ENCODE measurements around the gene KHDRBS1. TPM values are rescaled to one million over a fixed set of nuclear protein-coding genes. Genes with fewer than 3 reads are reported as not detected.

The KHDRBS1 gene, protein sequence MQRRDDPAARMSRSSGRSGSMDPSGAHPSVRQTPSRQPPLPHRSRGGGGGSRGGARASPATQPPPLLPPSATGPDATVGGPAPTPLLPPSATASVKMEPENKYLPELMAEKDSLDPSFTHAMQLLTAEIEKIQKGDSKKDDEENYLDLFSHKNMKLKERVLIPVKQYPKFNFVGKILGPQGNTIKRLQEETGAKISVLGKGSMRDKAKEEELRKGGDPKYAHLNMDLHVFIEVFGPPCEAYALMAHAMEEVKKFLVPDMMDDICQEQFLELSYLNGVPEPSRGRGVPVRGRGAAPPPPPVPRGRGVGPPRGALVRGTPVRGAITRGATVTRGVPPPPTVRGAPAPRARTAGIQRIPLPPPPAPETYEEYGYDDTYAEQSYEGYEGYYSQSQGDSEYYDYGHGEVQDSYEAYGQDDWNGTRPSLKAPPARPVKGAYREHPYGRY
- total RNA-seq (2014; rRNA removed) (86.7 and 114 TPM in 2 replicates), Bru-seq, nascent RNA (percentile 93 among the genes with signal in this experiment), BruChase-seq, experiment 1, labeled RNA remaining after a 6-hour chase (percentile 94 among the genes with signal in this experiment), BruChase-seq, experiment 2, labeled RNA remaining after a 2-hour chase (percentile 92 among the genes with signal in this experiment)
- long read RNA-seq, transcript KHDRBS1-202 (9 exons, 2,757 nt), result major isoform, 280 of 331 reads
- long read RNA-seq, transcript KHDRBS1-204 (8 exons, 1,215 nt), result minor isoform, 6 of 331 reads
- long read RNA-seq, partial matches to known transcripts, result 13 of 331 reads
- long read RNA-seq, other reads (novel, unspliced or antisense), result 28 of 331 reads

DNA sequence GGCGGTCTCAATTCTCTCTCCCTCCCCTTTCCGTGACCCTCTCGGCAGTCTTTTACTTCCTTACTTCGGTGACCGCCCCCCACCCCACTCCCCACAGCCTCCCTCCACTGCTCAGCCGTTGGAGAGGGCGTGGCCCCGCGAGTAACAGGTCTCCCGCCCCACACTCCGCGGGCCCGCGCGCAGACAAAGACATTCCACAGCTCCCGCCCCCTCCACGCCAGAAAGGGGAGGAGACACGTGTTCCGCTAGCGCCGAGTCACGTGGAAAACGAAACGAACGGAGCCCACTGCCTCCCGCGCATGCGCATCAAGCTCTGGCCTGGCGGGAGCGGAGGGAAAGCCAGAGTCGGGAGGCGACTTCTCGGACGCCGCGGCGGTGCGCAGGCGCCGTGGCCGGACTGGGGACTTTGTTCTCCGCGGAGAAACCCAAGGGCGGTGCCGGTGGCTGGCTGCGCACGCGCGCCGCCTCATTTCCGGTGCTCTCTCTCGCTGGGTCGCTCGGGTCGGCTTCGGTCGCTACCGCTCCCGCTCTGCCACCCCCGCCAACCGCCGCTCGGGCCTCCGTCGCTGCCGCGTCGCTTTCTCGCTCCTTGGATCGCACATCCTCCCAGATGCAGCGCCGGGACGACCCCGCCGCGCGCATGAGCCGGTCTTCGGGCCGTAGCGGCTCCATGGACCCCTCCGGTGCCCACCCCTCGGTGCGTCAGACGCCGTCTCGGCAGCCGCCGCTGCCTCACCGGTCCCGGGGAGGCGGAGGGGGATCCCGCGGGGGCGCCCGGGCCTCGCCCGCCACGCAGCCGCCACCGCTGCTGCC lies at the start of gene KHDRBS1:
Gene KHDRBS1, plus strand, starts transcription at position 483 of the 813 bp plus-strand sequence. Its CDS starts 128 bp downstream, at position 611.
- H4K20me1 ChIP-seq (ENCODE audit: low read length), result peaks cover 34% of the 10 kb centered on the region
- DNase-seq (peak; percentile 99), ATAC-seq (peak; percentile 84)
- peaks cover 49% of the 10 kb centered on the region for H3K79me2 ChIP-seq (ENCODE audit: low read length)
- no peaks in the 10 kb centered on the region for H3F3A ChIP-seq (ENCODE audit: low read length, unreplicated experiment)
- no TSS peak for BruUV-seq (replicated peaks)
- POLR2A ChIA-PET (ENCODE audit: unreplicated experiment), result interaction anchor here (0.5 to 1.0 kb wide), 4 partner anchors 39 to 223 kb away, joined by 3 to 29 read pairs (median 4); partner anchors contain the start of gene PTP4A2
- peaks cover 13% of the 10 kb centered on the region; the same call in 1 of the 2 replicates for H3K4me1 ChIP-seq (ENCODE audit: insufficient read depth, low read length)
- H3K4me3 ChIP-seq (ENCODE audit: low read length), result peak within 1 kb of the TSS; percentile 97
- peak within 1 kb of the TSS; percentile 75 for H3K27ac ChIP-seq (ENCODE audit: low read length)
- CTCF ChIA-PET, result interaction anchor here (0.6 to 0.7 kb wide), 3 partner anchors 32 to 303 kb away, joined by 3 to 5 read pairs (median 4); partner anchors contain the start of gene PTP4A2
- H3K9ac ChIP-seq (ENCODE audit: low read length), result peak within 1 kb of the TSS; percentile 93
- peaks cover 6% of the 10 kb centered on the region; the same call in 1 of the 2 replicates for H3K36me3 ChIP-seq (ENCODE audit: low read depth, low read length)
- intact Hi-C loops (cut with micrococcal nuclease), result no loop called here
- H3K9me2 ChIP-seq (replicated peaks; ENCODE audit: low read length), result no peaks in the 10 kb centered on the region
- H2AFZ ChIP-seq (ENCODE audit: low read length), result peak within 1 kb of the TSS; percentile 97
- peak within 1 kb of the TSS; percentile 90 for H3K4me2 ChIP-seq (ENCODE audit: low read length)
- H3K27me3 ChIP-seq (ENCODE audit: low read length), result no peaks in the 10 kb centered on the region
- TF ChIP-seq EZH2 (IDR thresholded peaks at IDR 0.05; ENCODE audit: low read length, unreplicated experiment) (no peak), EZH2phosphoT487 (IDR thresholded peaks at IDR 0.05; ENCODE audit: borderline replicate concordance, low read length) (no peak)
- TF ChIP-seq, protein P1, sequence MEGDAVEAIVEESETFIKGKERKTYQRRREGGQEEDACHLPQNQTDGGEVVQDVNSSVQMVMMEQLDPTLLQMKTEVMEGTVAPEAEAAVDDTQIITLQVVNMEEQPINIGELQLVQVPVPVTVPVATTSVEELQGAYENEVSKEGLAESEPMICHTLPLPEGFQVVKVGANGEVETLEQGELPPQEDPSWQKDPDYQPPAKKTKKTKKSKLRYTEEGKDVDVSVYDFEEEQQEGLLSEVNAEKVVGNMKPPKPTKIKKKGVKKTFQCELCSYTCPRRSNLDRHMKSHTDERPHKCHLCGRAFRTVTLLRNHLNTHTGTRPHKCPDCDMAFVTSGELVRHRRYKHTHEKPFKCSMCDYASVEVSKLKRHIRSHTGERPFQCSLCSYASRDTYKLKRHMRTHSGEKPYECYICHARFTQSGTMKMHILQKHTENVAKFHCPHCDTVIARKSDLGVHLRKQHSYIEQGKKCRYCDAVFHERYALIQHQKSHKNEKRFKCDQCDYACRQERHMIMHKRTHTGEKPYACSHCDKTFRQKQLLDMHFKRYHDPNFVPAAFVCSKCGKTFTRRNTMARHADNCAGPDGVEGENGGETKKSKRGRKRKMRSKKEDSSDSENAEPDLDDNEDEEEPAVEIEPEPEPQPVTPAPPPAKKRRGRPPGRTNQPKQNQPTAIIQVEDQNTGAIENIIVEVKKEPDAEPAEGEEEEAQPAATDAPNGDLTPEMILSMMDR (conservative IDR thresholded peaks at IDR 0.05; ENCODE audit: low read depth, low read length), result no peak
- no peaks in the 10 kb centered on the region for H3K9me3 ChIP-seq (ENCODE audit: low read length)

DNA sequence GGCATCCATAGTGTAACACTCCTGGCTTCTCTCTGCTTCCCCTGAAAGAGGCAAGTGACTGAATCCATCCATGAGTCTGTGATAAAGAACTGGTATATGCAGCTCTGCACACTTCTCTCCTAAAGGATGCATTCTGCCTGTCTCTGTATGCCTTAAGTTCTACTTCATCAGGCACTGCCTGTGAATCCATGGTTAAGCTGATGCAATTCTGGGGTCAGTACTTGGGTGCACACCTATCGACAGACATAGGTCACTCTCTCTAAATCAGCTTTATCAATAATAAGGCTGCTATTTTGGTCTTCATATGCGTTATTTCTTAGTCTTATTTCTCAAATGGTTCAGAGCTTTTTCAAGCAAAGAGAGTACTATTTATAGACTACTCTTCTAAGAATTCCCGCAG lies 42.8 kb upstream of the KHDRBS1 start:
- Histone ChIP-seq H3K27ac (ENCODE audit: low read length) (no peak overlapping the region), H2AFZ (ENCODE audit: low read length) (no peak overlapping the region), H3F3A (ENCODE audit: low read length, unreplicated experiment) (no peaks in the 10 kb centered on the region), H3K36me3 (ENCODE audit: low read depth, low read length) (no peaks in the 10 kb centered on the region), H3K4me1 (ENCODE audit: insufficient read depth, low read length) (no peaks in the 10 kb centered on the region), H3K79me2 (ENCODE audit: low read length) (no peaks in the 10 kb centered on the region), H4K20me1 (ENCODE audit: low read length) (no peaks in the 10 kb centered on the region), H3K4me3 (ENCODE audit: low read length) (no peak overlapping the region), H3K9ac (ENCODE audit: low read length) (no peak overlapping the region), H3K4me2 (ENCODE audit: low read length) (no peak overlapping the region), H3K27me3 (ENCODE audit: low read length) (no peaks in the 10 kb centered on the region), H3K9me3 (ENCODE audit: low read length) (no peaks in the 10 kb centered on the region), H3K9me2 (replicated peaks; ENCODE audit: low read length) (no peaks in the 10 kb centered on the region)
- DNase-seq, result no peak
- TF ChIP-seq, protein P1 (conservative IDR thresholded peaks at IDR 0.05; ENCODE audit: low read depth, low read length), result no peak
- TF ChIP-seq EZH2phosphoT487 (IDR thresholded peaks at IDR 0.05; ENCODE audit: borderline replicate concordance, low read length) (no peak), EZH2 (IDR thresholded peaks at IDR 0.05; ENCODE audit: low read length, unreplicated experiment) (no peak)
- no peak for ATAC-seq
- CTCF ChIA-PET, result no interaction called here
- POLR2A ChIA-PET (ENCODE audit: unreplicated experiment), result no interaction called here
- intact Hi-C loops (cut with micrococcal nuclease), result no loop called here
- BruUV-seq (replicated peaks), result no TSS peak

All from PC-3 (cell line).